PC-3 (cell line): ENCODE results near the gene ZCWPW1. TPM values are rescaled to one million over a fixed set of nuclear protein-coding genes. Genes with fewer than 3 reads are reported as not detected.
A peak's percentile ranks its signal among the peaks of the same experiment; 100 is the strongest.
"Not testable (repeated sequence)": the region's sequence is repeated elsewhere in the genome, so short reads cannot be mapped to it uniquely, and the experiment has no call there.

Experiments
- ATAC-seq: fragments of 200-7000 bp; cut with Tn5 transposase; 2 replicates; pipeline ENCODE4 v1.9.1; 2020; ENCODE audit warnings: mild to moderate bottlenecking, moderate library complexity
- BruUV-seq: library from RNA; stranded (reverse); fragments of 400-500 nt; replicated peaks from 2 replicates; lab custom pipeline; 2021; lab: Mats Ljungman, UMichigan
- CTCF ChIA-PET: fragments of 300-600 bp; sonication (Branson Sonifier 250); formaldehyde crosslinking; loops from one replicate; lab custom pipeline; 2022; ENCODE audit warnings: antibody characterized with exemption; lab: Charles Lee
- POLR2A ChIA-PET: fragments of 300-600 bp; sonication (Branson Sonifier 250); formaldehyde crosslinking; loops from one replicate; lab custom pipeline; 2022; ENCODE audit warnings: antibody characterized with exemption; ENCODE audit not compliant: unreplicated experiment; lab: Charles Lee
- DNase-seq: peaks from one replicate; pipeline ENCODE4 v3.0.0-alpha.2; 2015
- H2AFZ ChIP-seq: fragments of 300-600 bp; sonication (generic); 2 replicates; pipeline ENCODE4 v1.6.0; 2016; ENCODE audit warnings: antibody characterized with exemption, low read length
- H3F3A ChIP-seq: fragments of 300-600 bp; sonication (generic); one replicate; pipeline ENCODE4 v1.6.0; 2017; ENCODE audit warnings: antibody characterized with exemption, low read length, control low read depth, mild to moderate bottlenecking; ENCODE audit not compliant: unreplicated experiment
- H3K27ac ChIP-seq: fragments of 300-600 bp; sonication (generic); 2 replicates; pipeline ENCODE4 v1.5.1; 2016; ENCODE audit warnings: mild to moderate bottlenecking, low read length
- H3K27me3 ChIP-seq: fragments of 300-600 bp; sonication (generic); 2 replicates; pipeline ENCODE4 v1.6.1; 2016; ENCODE audit warnings: low read length, mixed read lengths
- H3K36me3 ChIP-seq: fragments of 300-600 bp; sonication (generic); 2 replicates; pipeline ENCODE4 v1.6.1; 2016; ENCODE audit warnings: low read depth, mixed run types, low read length, mixed read lengths
- H3K4me1 ChIP-seq: fragments of 300-600 bp; sonication (generic); 2 replicates; pipeline ENCODE4 v1.5.1; 2016; ENCODE audit warnings: low read length; ENCODE audit not compliant: insufficient read depth
- H3K4me2 ChIP-seq: fragments of 300-600 bp; sonication (generic); 2 replicates; pipeline ENCODE4 v1.6.0; 2016; ENCODE audit warnings: low read length
- H3K4me3 ChIP-seq: fragments of 300-600 bp; sonication (generic); 2 replicates; pipeline ENCODE4 v1.5.1; 2016; ENCODE audit warnings: mild to moderate bottlenecking, low read length, mixed read lengths
- H3K79me2 ChIP-seq: fragments of 300-600 bp; sonication (generic); 2 replicates; pipeline ENCODE4 v1.6.1; 2017; ENCODE audit warnings: low read length, mixed read lengths
- H3K9ac ChIP-seq: fragments of 300-600 bp; sonication (generic); 2 replicates; pipeline ENCODE4 v1.6.0; 2016; ENCODE audit warnings: mild to moderate bottlenecking, low read length
- H3K9me2 ChIP-seq: fragments of 300-600 bp; sonication (generic); replicated peaks from 2 replicates; pipeline ENCODE4 v1.6.1; 2016; ENCODE audit warnings: mixed run types, low read length, mixed read lengths
- H3K9me3 ChIP-seq: fragments of 300-600 bp; sonication (generic); 2 replicates; pipeline ENCODE4 v1.6.1; 2016; ENCODE audit warnings: low read length, mixed read lengths
- H4K20me1 ChIP-seq: fragments of 300-600 bp; sonication (generic); 2 replicates; pipeline ENCODE4 v1.6.1; 2016; ENCODE audit warnings: low read length, mixed read lengths
- CTCF ChIP-seq: fragments of 300-600 bp; sonication (generic); conservative IDR thresholded peaks from 2 replicates; pipeline ENCODE4 v1.5.1; 2017; ENCODE audit warnings: antibody characterized with exemption, low read depth, mild to moderate bottlenecking, low read length
- EZH2 ChIP-seq: fragments of 300-600 bp; sonication (generic); IDR thresholded peaks from one replicate; pipeline ENCODE4 v1.6.1; 2017; ENCODE audit warnings: antibody characterized with exemption, mild to moderate bottlenecking, low read length; ENCODE audit not compliant: unreplicated experiment
- EZH2phosphoT487 ChIP-seq: fragments of 300-600 bp; sonication (generic); IDR thresholded peaks from 2 replicates; pipeline ENCODE4 v1.6.1; 2018; ENCODE audit warnings: mild to moderate bottlenecking, antibody characterized with exemption, low read length, borderline replicate concordance
- intact Hi-C: fragments of 100-400 bp; cut with micrococcal nuclease; formaldehyde crosslinking; loops from 2 replicates; pipeline ENCODE4 v1.9.0; 2023
- total RNA-seq: library from RNA; depleted of rRNA; stranded (reverse); fragments of >200 nt; gene quantifications from 2 replicates; pipeline ENCODE4 v1.2.3, GENCODE V29; 2014

The ZCWPW1 gene
- total RNA-seq, 1 experiment from 2014 or later: 2.2 TPM

DNA sequence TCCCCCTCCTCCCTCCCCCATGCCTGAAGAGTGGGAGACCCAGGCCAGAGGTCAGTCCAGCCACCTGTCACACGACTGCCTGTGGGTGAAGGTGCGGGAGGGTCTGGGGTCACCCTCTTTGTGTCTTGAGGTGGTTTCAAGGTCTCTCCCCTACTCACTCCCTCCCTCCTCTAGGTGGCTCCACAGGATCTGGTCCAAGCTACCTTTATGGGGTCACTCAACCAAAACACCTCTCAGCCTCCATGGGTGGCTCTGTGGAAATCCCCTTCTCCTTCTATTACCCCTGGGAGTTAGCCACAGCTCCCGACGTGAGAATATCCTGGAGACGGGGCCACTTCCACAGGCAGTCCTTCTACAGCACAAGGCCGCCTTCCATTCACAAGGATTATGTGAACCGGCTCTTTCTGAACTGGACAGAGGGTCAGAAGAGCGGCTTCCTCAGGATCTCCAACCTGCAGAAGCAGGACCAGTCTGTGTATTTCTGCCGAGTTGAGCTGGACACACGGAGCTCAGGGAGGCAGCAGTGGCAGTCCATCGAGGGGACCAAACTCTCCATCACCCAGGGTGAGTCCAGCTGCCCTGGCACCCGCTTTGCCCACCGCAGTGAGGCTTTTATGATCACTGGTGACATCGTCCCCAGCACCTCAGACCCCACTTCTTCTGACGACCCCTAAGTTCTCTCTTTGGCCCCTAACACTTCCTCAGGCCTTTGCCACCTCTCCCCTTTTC is 54.5 kb downstream of the ZCWPW1 start:
- H3K27ac ChIP-seq, DNase-seq, H3K9me3 ChIP-seq, BruUV-seq, H3K9me2 ChIP-seq, H3K79me2 ChIP-seq, H3K4me3 ChIP-seq, H4K20me1 ChIP-seq, ATAC-seq, H3K9ac ChIP-seq, H2AFZ ChIP-seq, H3F3A ChIP-seq, CTCF ChIA-PET, H3K4me2 ChIP-seq, H3K4me1 ChIP-seq, POLR2A ChIA-PET, H3K36me3 ChIP-seq, H3K27me3 ChIP-seq: not testable (repeated sequence)
- 0 out of 2 replicates have a peak, but pooled peaks have one; percentile 24 for TF ChIP-seq CTCF
- intact Hi-C loops: loop anchor here (1.0 kb wide), 1 partner anchor 33 kb away; no protein-coding TSS in a partner anchor

GRCh38 chr7:100373261-100373831 is 55.2 kb downstream of the ZCWPW1 start, which contains the start of gene PILRA:
Gene PILRA (plus strand): TSS chr7:100373487. CDS start chr7:100373657, 170 bp downstream.
- Histone ChIP-seq H3K9me3 (no peaks in the 10 kb centered on the region), H2AFZ (no peak within 1 kb of the TSS), H3K4me3 (no peak within 1 kb of the TSS), H3F3A (no peaks in the 10 kb centered on the region), H3K9ac (no peak within 1 kb of the TSS), H3K4me1 (no peaks in the 10 kb centered on the region), H3K79me2 (no peaks in the 10 kb centered on the region), H3K27ac (no peak within 1 kb of the TSS), H3K9me2 (no peaks in the 10 kb centered on the region), H3K27me3 (no peaks in the 10 kb centered on the region), H4K20me1 (no peaks in the 10 kb centered on the region), H3K36me3 (no peaks in the 10 kb centered on the region), H3K4me2 (no peak within 1 kb of the TSS)
- DNase-seq (no peak), ATAC-seq (no peak)
- TF ChIP-seq EZH2: no peak
- no peak for TF ChIP-seq EZH2phosphoT487
- TF ChIP-seq CTCF: no peak
- intact Hi-C loops: no loop called here
- no TSS peak for BruUV-seq
- CTCF ChIA-PET: no interaction called here
- POLR2A ChIA-PET: no interaction called here

GRCh38 chr7:100372694-100373093 is 55.8 kb downstream of the ZCWPW1 start:
- Histone ChIP-seq H2AFZ (no peak overlapping the region), H3K27me3 (no peaks in the 10 kb centered on the region), H3K4me2 (no peak overlapping the region), H3K9me3 (no peaks in the 10 kb centered on the region), H3K9me2 (no peaks in the 10 kb centered on the region), H3K4me1 (no peaks in the 10 kb centered on the region), H4K20me1 (no peaks in the 10 kb centered on the region), H3K79me2 (no peaks in the 10 kb centered on the region), H3K9ac (no peak overlapping the region), H3K4me3 (no peak overlapping the region), H3F3A (no peaks in the 10 kb centered on the region), H3K36me3 (no peaks in the 10 kb centered on the region), H3K27ac (no peak overlapping the region)
- ATAC-seq (no peak), DNase-seq (no peak)
- CTCF ChIA-PET: no interaction called here
- BruUV-seq: no TSS peak
- POLR2A ChIA-PET: no interaction called here
- TF ChIP-seq EZH2 (no peak), EZH2phosphoT487 (no peak), CTCF (no peak)
- intact Hi-C loops: no loop called here
